ENCODE measurements around the gene PRRX2. TPM values are rescaled to one million over a fixed set of nuclear protein-coding genes. Genes with fewer than 3 reads are reported as not detected.

PRRX2 gene
- total RNA-seq, 1 donor from 2014 or later = 43.7 TPM

- H3K4me3 ChIP-seq = no peak overlapping the region
- no peaks in the 10 kb centered on the region for H3K9me3 ChIP-seq
- H3K36me3 ChIP-seq = no peaks in the 10 kb centered on the region
- TF ChIP-seq, protein P1, sequence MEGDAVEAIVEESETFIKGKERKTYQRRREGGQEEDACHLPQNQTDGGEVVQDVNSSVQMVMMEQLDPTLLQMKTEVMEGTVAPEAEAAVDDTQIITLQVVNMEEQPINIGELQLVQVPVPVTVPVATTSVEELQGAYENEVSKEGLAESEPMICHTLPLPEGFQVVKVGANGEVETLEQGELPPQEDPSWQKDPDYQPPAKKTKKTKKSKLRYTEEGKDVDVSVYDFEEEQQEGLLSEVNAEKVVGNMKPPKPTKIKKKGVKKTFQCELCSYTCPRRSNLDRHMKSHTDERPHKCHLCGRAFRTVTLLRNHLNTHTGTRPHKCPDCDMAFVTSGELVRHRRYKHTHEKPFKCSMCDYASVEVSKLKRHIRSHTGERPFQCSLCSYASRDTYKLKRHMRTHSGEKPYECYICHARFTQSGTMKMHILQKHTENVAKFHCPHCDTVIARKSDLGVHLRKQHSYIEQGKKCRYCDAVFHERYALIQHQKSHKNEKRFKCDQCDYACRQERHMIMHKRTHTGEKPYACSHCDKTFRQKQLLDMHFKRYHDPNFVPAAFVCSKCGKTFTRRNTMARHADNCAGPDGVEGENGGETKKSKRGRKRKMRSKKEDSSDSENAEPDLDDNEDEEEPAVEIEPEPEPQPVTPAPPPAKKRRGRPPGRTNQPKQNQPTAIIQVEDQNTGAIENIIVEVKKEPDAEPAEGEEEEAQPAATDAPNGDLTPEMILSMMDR (IDR thresholded peaks at IDR 0.05) = no peak
- TF ChIP-seq POLR2AphosphoS5 (IDR thresholded peaks at IDR 0.05; ENCODE audit: insufficient read depth in 1 of 2, low read depth in 1 of 2) = no peak
- TF ChIP-seq POLR2A (IDR thresholded peaks at IDR 0.05) = no peak
- intact Hi-C loops (cut with DNase I) = loop anchor here (5.0 kb wide), 1 partner anchor 133 kb away; no protein-coding TSS in a partner anchor
- peaks cover 52% of the 10 kb centered on the region for H3K4me1 ChIP-seq
- H3K27ac ChIP-seq = peak overlapping the region; percentile 30
- H3K27me3 ChIP-seq = no peaks in the 10 kb centered on the region
- no peak for DNase-seq (ENCODE audit: extremely low spot score in 2 of 2)
These were observed 21.1 kb upstream of the PRRX2 start for GRCh38 chr9:129644365-129644764.

DNA sequence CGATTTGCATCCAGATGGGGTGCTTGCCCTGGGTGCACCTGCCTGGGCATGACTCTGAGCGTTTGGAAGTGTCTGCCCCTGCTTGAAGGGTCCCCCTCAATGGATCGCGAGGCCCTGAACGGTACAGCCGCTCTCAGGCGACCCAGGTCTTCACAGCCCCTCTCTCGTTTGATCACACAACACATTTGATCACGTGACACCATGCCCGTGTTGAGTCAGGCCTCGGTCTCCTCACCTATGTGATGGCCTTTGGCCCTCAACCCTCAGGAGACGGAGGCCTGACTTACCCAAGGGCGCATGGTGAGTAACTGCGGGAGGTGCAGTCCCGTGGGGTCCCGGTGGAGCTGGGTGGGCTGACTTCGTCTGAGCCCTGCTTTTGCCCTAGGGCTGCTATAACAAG lies 20.5 kb upstream of the PRRX2 start:
- Histone ChIP-seq H3K36me3 (no peaks in the 10 kb centered on the region), H3K4me1 (peaks cover 52% of the 10 kb centered on the region), H3K27me3 (no peaks in the 10 kb centered on the region), H3K4me3 (no peak overlapping the region), H3K9me3 (no peaks in the 10 kb centered on the region), H3K27ac (peak overlapping the region; percentile 30)
- intact Hi-C loops (cut with DNase I) = loop anchor here (5.0 kb wide), 1 partner anchor 132 kb away; no protein-coding TSS in a partner anchor
- DNase-seq (ENCODE audit: extremely low spot score in 2 of 2) = no peak
- TF ChIP-seq POLR2AphosphoS5 (IDR thresholded peaks at IDR 0.05; ENCODE audit: insufficient read depth in 1 of 2, low read depth in 1 of 2) = no peak
- no peak for TF ChIP-seq POLR2A (IDR thresholded peaks at IDR 0.05)
- TF ChIP-seq, protein P1 (IDR thresholded peaks at IDR 0.05) = no peak

DNA sequence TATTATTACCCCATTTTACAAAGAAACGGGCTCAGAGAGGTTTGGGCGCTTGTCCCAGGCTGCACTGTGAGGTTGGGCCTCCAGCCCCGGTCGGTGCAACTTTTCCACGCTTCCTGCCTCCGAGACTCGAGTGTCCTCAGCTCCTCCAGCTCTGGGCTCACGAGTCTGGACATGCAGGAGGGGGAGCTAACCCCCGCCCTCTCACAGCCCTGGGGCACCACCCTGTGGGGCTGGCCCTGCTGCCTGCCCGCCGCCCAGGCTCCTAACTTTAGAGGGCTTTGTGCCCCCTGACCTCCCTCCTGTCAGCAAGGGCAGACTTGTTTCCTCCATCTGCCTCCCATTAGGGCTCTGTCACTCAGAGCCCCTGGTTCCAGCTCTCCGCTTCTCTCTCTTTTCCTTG lies 19.2 kb upstream of the PRRX2 start:
- H3K4me1 ChIP-seq = peaks cover 50% of the 10 kb centered on the region

GRCh38 chr9:129646654-129647053 lies 18.8 kb upstream of the PRRX2 start:
- no peak overlapping the region for H3K4me3 ChIP-seq
- no peaks in the 10 kb centered on the region for H3K36me3 ChIP-seq
- no peaks in the 10 kb centered on the region for H3K9me3 ChIP-seq
- TF ChIP-seq POLR2A (IDR thresholded peaks at IDR 0.05) (no peak), POLR2AphosphoS5 (IDR thresholded peaks at IDR 0.05; ENCODE audit: insufficient read depth in 1 of 2, low read depth in 1 of 2) (no peak)
- TF ChIP-seq, protein P1 (IDR thresholded peaks at IDR 0.05) = no peak
- H3K27ac ChIP-seq = no peak overlapping the region
- DNase-seq (ENCODE audit: extremely low spot score in 2 of 2) = no peak
- intact Hi-C loops (cut with DNase I) = no loop called here
- peaks cover 46% of the 10 kb centered on the region for H3K4me1 ChIP-seq
- H3K27me3 ChIP-seq = no peaks in the 10 kb centered on the region

More for the DNA sequence above, 19.2 kb upstream of the PRRX2 start:
- intact Hi-C loops (cut with DNase I) = no loop called here
- no peak overlapping the region for H3K4me3 ChIP-seq
- H3K27ac ChIP-seq = no peak overlapping the region
- no peaks in the 10 kb centered on the region for H3K9me3 ChIP-seq
- no peak for DNase-seq (ENCODE audit: extremely low spot score in 2 of 2)
- no peaks in the 10 kb centered on the region for H3K27me3 ChIP-seq
- TF ChIP-seq POLR2AphosphoS5 (IDR thresholded peaks at IDR 0.05; ENCODE audit: insufficient read depth in 1 of 2, low read depth in 1 of 2) (no peak), POLR2A (IDR thresholded peaks at IDR 0.05) (no peak)
- TF ChIP-seq, protein P1 (IDR thresholded peaks at IDR 0.05) = no peak
- no peaks in the 10 kb centered on the region for H3K36me3 ChIP-seq

DNA sequence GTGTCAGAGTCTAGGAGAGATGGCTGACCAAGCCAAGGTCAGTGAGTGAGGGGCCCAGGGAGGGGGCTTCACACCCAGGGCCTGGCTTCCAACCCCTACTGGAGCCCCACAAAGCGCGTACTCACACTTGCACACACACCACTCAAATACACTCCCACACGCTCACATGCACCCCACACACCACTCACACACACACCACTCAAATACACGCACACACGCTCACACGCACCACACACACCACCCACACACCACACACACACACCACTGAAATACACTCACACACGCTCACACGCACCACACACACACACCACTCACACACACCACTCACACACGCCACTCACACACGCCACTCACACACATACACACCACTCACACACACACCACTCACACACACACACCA lies 17.8 kb upstream of the PRRX2 start:
- Histone ChIP-seq H3K27ac (no peak overlapping the region), H3K9me3 (no peaks in the 10 kb centered on the region), H3K4me3 (no peak overlapping the region), H3K4me1 (peaks cover 42% of the 10 kb centered on the region), H3K36me3 (no peaks in the 10 kb centered on the region), H3K27me3 (no peaks in the 10 kb centered on the region)
- TF ChIP-seq, protein P1 (IDR thresholded peaks at IDR 0.05) = no peak
- no peak for TF ChIP-seq POLR2A (IDR thresholded peaks at IDR 0.05)
- TF ChIP-seq POLR2AphosphoS5 (IDR thresholded peaks at IDR 0.05; ENCODE audit: insufficient read depth in 1 of 2, low read depth in 1 of 2) = no peak
- intact Hi-C loops (cut with DNase I) = no loop called here
- DNase-seq (ENCODE audit: extremely low spot score in 2 of 2) = no peak
